ENCODE data around the gene KDM6A. TPM values are rescaled to one million over a fixed set of nuclear protein-coding genes. Genes with fewer than 3 reads are reported as not detected.
A peak's percentile ranks its signal among the peaks of the same experiment; 100 is the strongest.

The KDM6A gene
- total and polyA plus RNA-seq, 2 of the 13 experiments (the other 11 are each of a cell fraction or from before 2014, with no cell fraction given), result 16.7 to 18.2 TPM

GRCh38 chrX:44903830-44904530 is 31.0 kb downstream of the KDM6A start:
- peak; percentile 44; the same call in 2 of the 3 replicates for ATAC-seq
- TF ChIP-seq NPAS2 (CRISPR knock-in tag; IDR thresholded peaks at IDR 0.05; ENCODE audit: borderline replicate concordance), result no peak
- CTCF ChIA-PET (ENCODE audit: low intra/inter-chr PET ratio, low total read pairs), result no interaction called here

GRCh38 chrX:44904542-44905115 is 31.6 kb downstream of the KDM6A start:
- CTCF ChIA-PET (ENCODE audit: low intra/inter-chr PET ratio, low total read pairs), result no interaction called here
- H2AFZ ChIP-seq (ENCODE audit: low read length), result no peak overlapping the region
- no peak overlapping the region for H3K4me2 ChIP-seq (ENCODE audit: low read depth, low read length)
- TSS peak; percentile 12 for BruUV-seq (replicated peaks)
- 88% methylated on average over 4 of the region's 4 CpGs for WGBS (ENCODE audit: low lambda C conversion rate)
- DNase-seq (ENCODE audit: low spot score) (no peak), FAIRE-seq (no peak), ATAC-seq (peak; percentile 49; the same call in 1 of the 3 replicates)
- H3K27ac ChIP-seq (ENCODE audit: extremely low read length, insufficient read depth, low read length), result no peak overlapping the region
- peaks cover 67% of the 10 kb centered on the region for H3K4me1 ChIP-seq (ENCODE audit: insufficient read depth, low read length)
- no peaks in the 10 kb centered on the region for H3K36me3 ChIP-seq (replicated peaks in 1 of 2; ENCODE audit: control insufficient read depth in 1 of 2, insufficient read depth in 2 of 2, low read length in 2 of 2)
- no peak overlapping the region for H3K9ac ChIP-seq (ENCODE audit: insufficient read depth, low read depth, low read length)
- H3K9me3 ChIP-seq (ENCODE audit: low read length), result no peaks in the 10 kb centered on the region
- TF ChIP-seq ZNF44 (CRISPR knock-in tag; IDR thresholded peaks at IDR 0.05) (no peak), SMC3 (IDR thresholded peaks at IDR 0.05; ENCODE audit: low read length) (0 out of 2 replicates have a peak, but pooled peaks have one; percentile 9)
- peaks cover 93% of the 10 kb centered on the region for H3K79me2 ChIP-seq (ENCODE audit: insufficient read depth, low read length)
- no peak overlapping the region for H3K4me3 ChIP-seq (replicated peaks in 1 of 3; ENCODE audit: insufficient read depth in 1 of 3, low read depth in 2 of 3, low read length in 3 of 3)
- peaks cover 14% of the 10 kb centered on the region for H4K20me1 ChIP-seq (ENCODE audit: insufficient read depth, low read length)
- POLR2A ChIA-PET, result interaction anchor here (1.3 to 1.4 kb wide), 2 partner anchors 10 to 32 kb away, joined by 4 to 7 read pairs; partner anchors contain the start of gene KDM6A
- no peaks in the 10 kb centered on the region for H3K27me3 ChIP-seq (ENCODE audit: control insufficient read depth in 1 of 2, insufficient read depth in 2 of 2, low read length in 2 of 2)
- intact Hi-C loops (cut with micrococcal nuclease; ENCODE audit: unreplicated experiment), result no loop called here
- in situ Hi-C loops (cut with HindIII; ENCODE audit: extremely low pct_ligation_motif_present, low pct_unique_long_range_greater_than_20kb), result no loop called here

More at GRCh38 chrX:44903830-44904530, 31.0 kb downstream of the KDM6A start:
- no peak overlapping the region for H3K27ac ChIP-seq (ENCODE audit: extremely low read length, insufficient read depth, low read length)
- H3K36me3 ChIP-seq (replicated peaks in 1 of 2; ENCODE audit: control insufficient read depth in 1 of 2, insufficient read depth in 2 of 2, low read length in 2 of 2), result no peaks in the 10 kb centered on the region
- H3K4me1 ChIP-seq (ENCODE audit: insufficient read depth, low read length), result peaks cover 67% of the 10 kb centered on the region
- 64% methylated on average over 4 of the region's 4 CpGs for WGBS (ENCODE audit: low lambda C conversion rate)
- peak overlapping the region; percentile 22; the same call in 1 of the 2 replicates for H3K9ac ChIP-seq (ENCODE audit: insufficient read depth, low read depth, low read length)
- no peaks in the 10 kb centered on the region for H3K9me3 ChIP-seq (ENCODE audit: low read length)
- H3K4me3 ChIP-seq (replicated peaks in 1 of 3; ENCODE audit: insufficient read depth in 1 of 3, low read depth in 2 of 3, low read length in 3 of 3), result no peak overlapping the region; a peak in 1 of 6 replicates
- no peak overlapping the region for H2AFZ ChIP-seq (ENCODE audit: low read length)
- H3K27me3 ChIP-seq (ENCODE audit: control insufficient read depth in 1 of 2, insufficient read depth in 2 of 2, low read length in 2 of 2), result no peaks in the 10 kb centered on the region
- no peak for DNase-seq (ENCODE audit: low spot score)
- FAIRE-seq, result no peak
- POLR2A ChIA-PET, result interaction anchor here (1.3 to 1.4 kb wide), 2 partner anchors 10 to 31 kb away, joined by 4 to 7 read pairs; partner anchors contain the start of gene KDM6A
- no TSS peak for BruUV-seq (replicated peaks)
- in situ Hi-C loops (cut with HindIII; ENCODE audit: extremely low pct_ligation_motif_present, low pct_unique_long_range_greater_than_20kb), result no loop called here
- peaks cover 14% of the 10 kb centered on the region for H4K20me1 ChIP-seq (ENCODE audit: insufficient read depth, low read length)
- intact Hi-C loops (cut with micrococcal nuclease; ENCODE audit: unreplicated experiment), result no loop called here
- H3K4me2 ChIP-seq (ENCODE audit: low read depth, low read length), result peak overlapping the region; percentile 36; the same call in 1 of the 2 replicates
- H3K79me2 ChIP-seq (ENCODE audit: insufficient read depth, low read length), result peaks cover 92% of the 10 kb centered on the region
